GM12878 (cell line): ENCODE data around the gene HMSD. TPM values are rescaled to one million over a fixed set of nuclear protein-coding genes. Genes with fewer than 3 reads are reported as not detected.

Experiments used
- ATAC-seq: fragments of 200-7000 bp; cut with Tn5 transposase; 3 replicates; pipeline ENCODE4 v1.9.1; 2020; ENCODE audit warnings: mild to moderate bottlenecking, moderate library complexity
- BruUV-seq: library from RNA; stranded (reverse); fragments of 400-500 nt; replicated peaks from 2 replicates; lab custom pipeline; 2021; lab: Mats Ljungman, UMichigan
- CTCF ChIA-PET: fragments of 300-600 bp; sonication (Branson Sonifier 250); formaldehyde crosslinking; extraction: SDS; loops from one replicate; lab custom pipeline; 2021; ENCODE audit warnings: inconsistent platforms; lab: Yijun Ruan, JAX
- POLR2A ChIA-PET: fragments of 350-600 bp; formaldehyde crosslinking; extraction: SDS; loops from one replicate; lab custom pipeline; 2021; ENCODE audit warnings: inconsistent platforms; lab: Charles Lee
- RAD21 ChIA-PET: fragments of 300-600 bp; sonication (Branson Sonifier 250); formaldehyde crosslinking; loops from one replicate; lab custom pipeline; 2023; ENCODE audit warnings: antibody characterized with exemption; ENCODE audit not compliant: unreplicated experiment; lab: Charles Lee
- SMC1A ChIA-PET: fragments of 300-600 bp; sonication (Branson Sonifier 250); formaldehyde crosslinking; loops from one replicate; lab custom pipeline; 2023; ENCODE audit not compliant: unreplicated experiment, uncharacterized antibody; lab: Charles Lee
- DNase-seq: peaks from one replicate; pipeline ENCODE4 v3.0.0-alpha.2; 2011; ENCODE audit warnings: low read depth, low spot score
- FAIRE-seq: peaks from 3 replicates; lab custom pipeline; 2011; peaks lifted over from hg19 to GRCh38; lab: Jason Lieb, UNC
- H2AFZ ChIP-seq: 2 replicates; pipeline ENCODE4 v1.6.0; 2011; ENCODE audit warnings: low read depth, low read length, control low read depth; ENCODE audit not compliant: control insufficient read depth
- H3K27ac ChIP-seq: 2 replicates; pipeline ENCODE4 v1.5.1; 2011; ENCODE audit warnings: control low read depth; ENCODE audit not compliant: control insufficient read depth, insufficient read depth
- H3K27me3 ChIP-seq, 2 experiments: replicated peaks in 1 of 2; 2 replicates each; pipeline versions ENCODE4 v1.6.0 to v1.6.1; 2011; ENCODE audit warnings: low read length in 1 of 2; ENCODE audit not compliant: control insufficient read depth in 2 of 2, insufficient read depth in 2 of 2
- H3K36me3 ChIP-seq, 2 experiments: 2 replicates each; pipeline ENCODE4 v1.5.1; 2011; ENCODE audit warnings: low read length in 1 of 2; ENCODE audit not compliant: control insufficient read depth in 2 of 2, insufficient read depth in 2 of 2
- H3K4me1 ChIP-seq: 2 replicates; pipeline ENCODE4 v1.6.1; 2011; ENCODE audit warnings: mild to moderate bottlenecking, low read length, moderate library complexity, mixed read lengths; ENCODE audit not compliant: control insufficient read depth, insufficient read depth
- H3K4me2 ChIP-seq: 2 replicates; pipeline ENCODE4 v1.6.0; 2011; ENCODE audit warnings: control low read depth; ENCODE audit not compliant: control insufficient read depth, insufficient read depth
- H3K4me3 ChIP-seq: fragments of 200-600 bp; sonication (generic); 2 replicates; pipeline ENCODE4 v1.5.1; 2016
- H3K79me2 ChIP-seq: 2 replicates; pipeline ENCODE4 v1.6.0; 2011; ENCODE audit warnings: low read length; ENCODE audit not compliant: control insufficient read depth, insufficient read depth
- H3K9ac ChIP-seq: 2 replicates; pipeline ENCODE4 v1.8.0; 2011; ENCODE audit warnings: low read length, control low read depth, mixed read lengths; ENCODE audit not compliant: control insufficient read depth, insufficient read depth
- H3K9me3 ChIP-seq: replicated peaks from 3 replicates; pipeline ENCODE4 v1.5.1; 2011; ENCODE audit warnings: mild to moderate bottlenecking, low read length; ENCODE audit not compliant: control insufficient read depth, insufficient read depth
- H4K20me1 ChIP-seq: 2 replicates; pipeline ENCODE4 v1.6.0; 2011; ENCODE audit not compliant: control insufficient read depth, insufficient read depth
- CBX3 ChIP-seq: fragments of 200-600 bp; sonication (generic); IDR thresholded peaks from 2 replicates; pipeline ENCODE4 v1.6.1; 2016; ENCODE audit warnings: low read depth, borderline replicate concordance
- CBX5 ChIP-seq: sonication (generic); IDR thresholded peaks from 2 replicates; pipeline ENCODE4 v1.6.1; 2016; ENCODE audit warnings: low read depth, moderate library complexity, mild to moderate bottlenecking, inconsistent platforms
- JUND ChIP-seq: IDR thresholded peaks from 2 replicates; pipeline ENCODE4 v1.6.1; 2012; ENCODE audit warnings: low read depth, mild to moderate bottlenecking, low read length, improper control_type of control experiment, moderate library complexity
- MTA2 ChIP-seq: fragments of 450-650 bp; IDR thresholded peaks from 2 replicates; pipeline ENCODE4 v1.6.1; 2016; ENCODE audit warnings: low read depth, mild to moderate bottlenecking, moderate library complexity
- NFYA ChIP-seq: IDR thresholded peaks from 2 replicates; pipeline ENCODE4 v1.6.1; 2011; ENCODE audit warnings: low read depth, mild to moderate bottlenecking, low read length, improper control_type of control experiment, borderline replicate concordance
- NKRF ChIP-seq: fragments of 450-650 bp; conservative IDR thresholded peaks from 2 replicates; pipeline ENCODE4 v1.6.1; 2017; ENCODE audit warnings: mild to moderate bottlenecking, moderate library complexity
- PAX5 ChIP-seq: IDR thresholded peaks from 2 replicates; pipeline ENCODE4 v1.6.1; 2011; ENCODE audit warnings: low read depth, low read length, borderline replicate concordance
- ZBED1 ChIP-seq: IDR thresholded peaks from 2 replicates; pipeline ENCODE4 v1.6.1; 2016; ENCODE audit warnings: borderline replicate concordance
- WGBS: methylation state at CpG from one replicate; pipeline ENCODE4 v1.1.6; 2016; ENCODE audit warnings: low lambda C conversion rate; ENCODE audit not compliant: insufficient replicate concordance, insufficient coverage; ENCODE audit errors: missing lambda C conversion rate; 5-methylcytosine and 5-hydroxymethylcytosine counted together
- in situ Hi-C: fragments of 300-500 bp; cut with MboI; formaldehyde crosslinking; loops from 9 replicates; pipeline ENCODE4 v1.14.3; 2018; ENCODE audit warnings: mixed read lengths
- intact Hi-C: fragments of 100-400 bp; cut with micrococcal nuclease; formaldehyde crosslinking; loops from one replicate; pipeline ENCODE4 v1.14.2; 2022; ENCODE audit not compliant: unreplicated experiment
- polyA plus RNA-seq, 11 experiments: library from polyadenylated mRNA; depleted of rRNA in 4 of 11; unstranded in 6 of 11; stranded (reverse) in 5 of 11; fragments of >200 nt; fragmentation: Nextera tagmentation in 4 of 11; fragmentation: Illumina TruSeq in 1 of 11; extraction: Ambion mirVana in 4 of 11; extraction: Trizol in 1 of 11; gene quantifications; 1 replicate in 1 of 11; 2 replicates in 10 of 11; pipeline versions ENCODE4 v1.2.1 to v1.2.3, GENCODE V29; 2011 to 2016; ENCODE audit warnings: inconsistent platforms in 2 of 11, missing spikeins in 2 of 11, low read depth in 1 of 11
- total RNA-seq, 4 experiments: library from RNA; depleted of rRNA in 3 of 4; stranded (reverse); fragments of >200 nt in 3 of 4; fragmentation: Illumina TruSeq in 1 of 4; extraction: Trizol in 1 of 4; gene quantifications; 2 replicates each; pipeline versions ENCODE4 v1.2.1 to v1.2.3, GENCODE V29; 2013 to 2021
- TF ChIP-seq, protein P1 (sequence below): fragments of 150-350 bp; IDR thresholded peaks from 2 replicates; pipeline ENCODE4 v1.6.1; 2014; ENCODE audit warnings: mild to moderate bottlenecking, low read depth, low read length

Gene HMSD
- total and polyA plus RNA-seq, 10 of the 15 experiments (the other 5 are each of a cell fraction or from before 2014, with no cell fraction given), result 11.7 to 83.9 (median 37.8) TPM

GRCh38 chr18:63981719-63982118 lies 32.6 kb downstream of the HMSD start:
- no TSS peak for BruUV-seq
- ChIA-PET POLR2A (no interaction called here), CTCF (interaction anchor here (0.8 to 1.7 kb wide), 3 partner anchors 10 to 19 kb away, joined by 3 to 4 read pairs (median 3); no protein-coding TSS in a partner anchor), SMC1A (interaction anchor here (1.3 kb wide), 1 partner anchor 13 kb away, joined by 4 read pairs; no protein-coding TSS in a partner anchor), RAD21 (no interaction called here)
- H3K27ac ChIP-seq, result no peak overlapping the region
- no peak overlapping the region for H2AFZ ChIP-seq
- H3K4me3 ChIP-seq, result no peak overlapping the region
- H3K4me1 ChIP-seq, result peaks cover 3% of the 10 kb centered on the region; the same call in 1 of the 2 replicates
- WGBS, result 50% methylated on average over 2 of the region's 2 CpGs
- peak; percentile 27 for FAIRE-seq
- TF ChIP-seq NFYA, result no peak
- TF ChIP-seq PAX5, result no peak
- TF ChIP-seq NKRF, result no peak
- no peak for TF ChIP-seq MTA2
- no peak for TF ChIP-seq CBX3
- no peak for TF ChIP-seq ZBED1
- TF ChIP-seq, protein P1, sequence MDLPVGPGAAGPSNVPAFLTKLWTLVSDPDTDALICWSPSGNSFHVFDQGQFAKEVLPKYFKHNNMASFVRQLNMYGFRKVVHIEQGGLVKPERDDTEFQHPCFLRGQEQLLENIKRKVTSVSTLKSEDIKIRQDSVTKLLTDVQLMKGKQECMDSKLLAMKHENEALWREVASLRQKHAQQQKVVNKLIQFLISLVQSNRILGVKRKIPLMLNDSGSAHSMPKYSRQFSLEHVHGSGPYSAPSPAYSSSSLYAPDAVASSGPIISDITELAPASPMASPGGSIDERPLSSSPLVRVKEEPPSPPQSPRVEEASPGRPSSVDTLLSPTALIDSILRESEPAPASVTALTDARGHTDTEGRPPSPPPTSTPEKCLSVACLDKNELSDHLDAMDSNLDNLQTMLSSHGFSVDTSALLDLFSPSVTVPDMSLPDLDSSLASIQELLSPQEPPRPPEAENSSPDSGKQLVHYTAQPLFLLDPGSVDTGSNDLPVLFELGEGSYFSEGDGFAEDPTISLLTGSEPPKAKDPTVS, result no peak
- no peak for TF ChIP-seq CBX5
- no peak for TF ChIP-seq JUND
- intact Hi-C loops, result no loop called here
- peaks cover 18% of the 10 kb centered on the region in 2 experiments for H3K36me3 ChIP-seq
- in situ Hi-C loops, result loop anchor here (25.0 kb wide), 1 partner anchor 469 kb away; no protein-coding TSS in a partner anchor
- H3K9me3 ChIP-seq, result no peaks in the 10 kb centered on the region
- 0 out of 2 replicates have a peak, but pooled peaks cover 3% of the 10 kb centered on the region for H4K20me1 ChIP-seq
- H3K79me2 ChIP-seq, result no peaks in the 10 kb centered on the region; the same call in 1 of the 2 replicates
- no peak for DNase-seq
- ATAC-seq, result peak; percentile 23
- H3K4me2 ChIP-seq, result no peak overlapping the region
- no peak overlapping the region for H3K9ac ChIP-seq
- H3K27me3 ChIP-seq, result no peaks in the 10 kb centered on the region
